Neural crest cell (in vitro differentiated cells): ENCODE results near the gene RPS6KL1. TPM values are rescaled to one million over a fixed set of nuclear protein-coding genes. Genes with fewer than 3 reads are reported as not detected.

Experiments used
- DNase-seq: peaks from one replicate; pipeline ENCODE4 v3.0.0; 2021; ENCODE audit warnings: low read depth, mixed read lengths, low spot score
- H3K27ac Mint-ChIP-seq: one replicate; pipeline ENCODE4 v1.8.0; 2021; ENCODE audit warnings: mild to moderate bottlenecking, mixed read lengths; ENCODE audit not compliant: unreplicated experiment
- H3K27me3 Mint-ChIP-seq: 2 replicates; pipeline ENCODE4 v1.8.0; 2021; ENCODE audit warnings: low read depth, mild to moderate bottlenecking, mixed read lengths
- H3K36me3 Mint-ChIP-seq: 2 replicates; pipeline ENCODE4 v1.8.0; 2021; ENCODE audit warnings: low read depth, mild to moderate bottlenecking, mixed read lengths
- H3K4me1 Mint-ChIP-seq: 2 replicates; pipeline ENCODE4 v1.8.0; 2021; ENCODE audit warnings: mixed read lengths
- H3K4me3 Mint-ChIP-seq: one replicate; pipeline ENCODE4 v1.8.0; 2021; ENCODE audit warnings: mild to moderate bottlenecking, mixed read lengths
- H3K9me3 Mint-ChIP-seq: 2 replicates; pipeline ENCODE4 v1.8.0; 2021; ENCODE audit warnings: mixed read lengths
- total RNA-seq: library from RNA; stranded (reverse); gene quantifications from 2 replicates; pipeline ENCODE4 v1.2.1, GENCODE V29; 2021
- TF ChIP-seq, protein P1 (sequence below): fragments of 200-600 bp; sonication (generic); conservative IDR thresholded peaks from 2 replicates; pipeline ENCODE4 v1.5.0; 2021; ENCODE audit warnings: antibody characterized with exemption, mild to moderate bottlenecking

The RPS6KL1 gene
- total RNA-seq, 1 donor from 2014 or later = 13.9 TPM

DNA sequence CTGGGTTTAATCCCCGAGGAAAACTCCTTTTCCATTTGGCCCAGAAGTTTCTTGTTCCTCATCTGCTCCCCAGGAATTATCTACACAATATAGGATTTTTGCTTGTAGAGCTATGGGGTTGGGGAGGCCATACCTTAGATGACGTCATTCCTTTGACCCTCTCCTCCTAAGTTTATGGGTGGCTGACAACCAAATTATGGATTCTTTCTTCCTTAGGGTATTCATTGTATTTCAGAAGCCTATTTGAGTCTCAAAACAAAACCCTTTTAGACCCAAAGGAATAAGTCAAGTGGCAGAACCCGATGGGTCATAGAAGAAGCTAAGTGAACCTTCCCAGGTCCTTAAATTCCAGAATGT lies 61.3 kb downstream of the RPS6KL1 start:
- TF ChIP-seq, protein P1, sequence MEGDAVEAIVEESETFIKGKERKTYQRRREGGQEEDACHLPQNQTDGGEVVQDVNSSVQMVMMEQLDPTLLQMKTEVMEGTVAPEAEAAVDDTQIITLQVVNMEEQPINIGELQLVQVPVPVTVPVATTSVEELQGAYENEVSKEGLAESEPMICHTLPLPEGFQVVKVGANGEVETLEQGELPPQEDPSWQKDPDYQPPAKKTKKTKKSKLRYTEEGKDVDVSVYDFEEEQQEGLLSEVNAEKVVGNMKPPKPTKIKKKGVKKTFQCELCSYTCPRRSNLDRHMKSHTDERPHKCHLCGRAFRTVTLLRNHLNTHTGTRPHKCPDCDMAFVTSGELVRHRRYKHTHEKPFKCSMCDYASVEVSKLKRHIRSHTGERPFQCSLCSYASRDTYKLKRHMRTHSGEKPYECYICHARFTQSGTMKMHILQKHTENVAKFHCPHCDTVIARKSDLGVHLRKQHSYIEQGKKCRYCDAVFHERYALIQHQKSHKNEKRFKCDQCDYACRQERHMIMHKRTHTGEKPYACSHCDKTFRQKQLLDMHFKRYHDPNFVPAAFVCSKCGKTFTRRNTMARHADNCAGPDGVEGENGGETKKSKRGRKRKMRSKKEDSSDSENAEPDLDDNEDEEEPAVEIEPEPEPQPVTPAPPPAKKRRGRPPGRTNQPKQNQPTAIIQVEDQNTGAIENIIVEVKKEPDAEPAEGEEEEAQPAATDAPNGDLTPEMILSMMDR = no peak
- Mint-ChIP-seq H3K36me3 (no peaks in the 10 kb centered on the region), H3K27me3 (peaks cover 7% of the 10 kb centered on the region), H3K4me3 (no peak overlapping the region), H3K27ac (no peak overlapping the region), H3K9me3 (no peaks in the 10 kb centered on the region), H3K4me1 (no peaks in the 10 kb centered on the region)
- no peak for DNase-seq

GRCh38 chr14:74860899-74861733 lies 61.9 kb downstream of the RPS6KL1 start:
- TF ChIP-seq, protein P1 = peak; percentile 88
- Mint-ChIP-seq H3K27ac (no peak overlapping the region), H3K9me3 (no peaks in the 10 kb centered on the region), H3K4me1 (no peaks in the 10 kb centered on the region), H3K4me3 (no peak overlapping the region), H3K36me3 (no peaks in the 10 kb centered on the region), H3K27me3 (peaks cover under 1% of the 10 kb centered on the region)
- peak; percentile 99 for DNase-seq

DNA sequence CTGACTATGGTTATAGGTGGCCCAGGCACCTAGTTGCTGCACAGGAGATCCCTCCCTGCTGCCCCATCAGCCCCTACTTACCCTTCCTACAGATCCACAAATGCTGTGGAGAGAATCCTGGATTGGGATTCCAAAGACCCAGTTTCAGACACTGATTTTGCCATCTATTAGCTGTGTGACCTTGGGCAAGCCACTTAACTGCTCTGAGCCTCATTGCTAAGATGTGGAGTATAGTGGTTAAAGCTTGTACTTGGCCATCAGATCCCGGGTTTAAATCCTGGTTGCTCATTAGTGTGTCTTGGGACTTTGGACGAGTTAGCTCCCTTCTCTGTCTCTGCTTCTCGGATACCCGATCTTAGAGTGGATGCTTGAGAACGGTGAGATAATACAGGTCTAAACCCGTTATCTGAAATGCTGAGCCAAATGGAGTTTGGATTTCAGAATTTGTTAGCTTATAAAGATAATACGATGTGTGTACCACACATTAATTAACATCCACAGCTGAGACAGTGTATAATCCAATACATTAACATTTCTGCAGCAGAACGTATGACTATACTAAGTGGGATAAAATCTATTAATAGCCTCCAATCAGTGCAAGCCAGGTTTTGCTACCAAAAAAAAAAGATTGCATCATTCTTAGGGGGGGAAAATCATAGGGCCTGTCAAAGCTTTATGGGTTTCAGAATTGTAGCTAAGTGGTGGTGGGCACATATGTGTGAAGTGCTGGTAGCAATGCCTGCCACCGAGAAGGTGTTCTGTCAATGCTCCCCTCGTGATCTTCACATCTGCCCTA lies 63.1 kb downstream of the RPS6KL1 start:
- Mint-ChIP-seq H3K36me3 (no peaks in the 10 kb centered on the region), H3K9me3 (no peaks in the 10 kb centered on the region), H3K4me3 (no peak overlapping the region), H3K27ac (no peak overlapping the region), H3K4me1 (no peaks in the 10 kb centered on the region), H3K27me3 (no peaks in the 10 kb centered on the region)
- TF ChIP-seq, protein P1 = no peak
- no peak for DNase-seq

DNA sequence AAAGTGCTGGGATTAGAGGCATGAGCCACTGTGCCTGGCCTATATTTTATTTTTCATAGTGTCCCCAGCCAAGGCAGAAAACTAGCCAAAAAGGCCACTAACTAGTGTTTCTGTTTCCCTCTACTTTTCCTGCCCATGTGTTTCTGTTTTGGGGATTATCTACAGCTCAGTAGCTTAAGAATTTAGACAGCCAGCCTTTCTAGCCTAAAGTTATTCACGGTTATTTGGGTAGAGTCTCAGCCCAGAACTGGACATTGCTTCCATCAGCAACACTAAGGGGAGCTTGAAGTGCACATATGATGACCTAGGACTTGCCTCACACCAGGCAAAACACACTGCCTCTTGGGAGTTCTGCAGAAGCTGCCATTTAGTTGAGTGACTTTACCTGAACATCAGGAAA lies 65.0 kb downstream of the RPS6KL1 start:
- H3K4me3 Mint-ChIP-seq = no peak overlapping the region
- H3K9me3 Mint-ChIP-seq = no peaks in the 10 kb centered on the region
- H3K36me3 Mint-ChIP-seq = no peaks in the 10 kb centered on the region
- no peaks in the 10 kb centered on the region for H3K27me3 Mint-ChIP-seq
- no peak for DNase-seq
- TF ChIP-seq, protein P1 = no peak
- H3K27ac Mint-ChIP-seq = no peak overlapping the region
- H3K4me1 Mint-ChIP-seq = no peaks in the 10 kb centered on the region

- Mint-ChIP-seq H3K27me3 (no peaks in the 10 kb centered on the region), H3K9me3 (no peaks in the 10 kb centered on the region), H3K4me3 (no peak overlapping the region), H3K27ac (no peak overlapping the region), H3K36me3 (no peaks in the 10 kb centered on the region), H3K4me1 (no peaks in the 10 kb centered on the region)
- no peak for DNase-seq
- TF ChIP-seq, protein P1 = no peak
Observed at GRCh38 chr14:74856366-74856765, 66.7 kb downstream of the RPS6KL1 start.
